Measurements from ENCODE around the gene KISS1. TPM values are rescaled to one million over a fixed set of nuclear protein-coding genes. Genes with fewer than 3 reads are reported as not detected.
A peak's percentile ranks its signal among the peaks of the same experiment; 100 is the strongest.

The KISS1 gene
- total and polyA plus RNA-seq, 2 donors (not counting 1 experiment from before 2014, with no cell fraction given), result 0.17 to 0.52 TPM

- Histone ChIP-seq H3K36me3 (ENCODE audit: control insufficient read depth, insufficient read depth, low read length) (no peaks in the 10 kb centered on the region), H3K9ac (ENCODE audit: insufficient read depth, low read length) (no peak overlapping the region), H3K4me1 (ENCODE audit: control insufficient read depth, extremely low read depth, insufficient read depth, low read length) (peaks cover 3% of the 10 kb centered on the region), H3K79me2 (ENCODE audit: control insufficient read depth, insufficient read depth, low read length) (no peaks in the 10 kb centered on the region), H3K4me3 (replicated peaks in 1 of 4; ENCODE audit: control extremely low read depth in 1 of 4, insufficient read depth in 1 of 4, low read depth in 3 of 4, low read length in 4 of 4) (no peak overlapping the region), H3K9me3 (ENCODE audit: control insufficient read depth, insufficient read depth, low read depth, low read length) (no peaks in the 10 kb centered on the region), H3K4me2 (ENCODE audit: extremely low read depth, insufficient read depth, low read length) (no peak overlapping the region), H4K20me1 (ENCODE audit: control insufficient read depth, extremely low read depth, insufficient read depth, low read length) (no peaks in the 10 kb centered on the region), H2AFZ (ENCODE audit: low read length) (no peak overlapping the region), H3K27me3 (ENCODE audit: control insufficient read depth, insufficient read depth, low read length) (no peaks in the 10 kb centered on the region), H3K27ac (ENCODE audit: insufficient read depth, low read length) (no peak overlapping the region)
- DNase-seq (ENCODE audit: low read depth in 2 of 2), result no peak
- no peak for TF ChIP-seq EZH2 (IDR thresholded peaks at IDR 0.05; ENCODE audit: low read length, missing control alignments)
- TF ChIP-seq CTCF (conservative IDR thresholded peaks at IDR 0.05 in 1 of 2, IDR thresholded peaks at IDR 0.05 in 1 of 2; ENCODE audit: low read depth in 1 of 2, low read length in 2 of 2), result no peak
These were observed 21.3 kb downstream of the KISS1 start for GRCh38 chr1:204174958-204175357.

GRCh38 chr1:204172404-204173029 is 23.8 kb downstream of the KISS1 start:
- no peak overlapping the region for H3K27ac ChIP-seq (ENCODE audit: insufficient read depth, low read length)
- no peak overlapping the region for H3K9ac ChIP-seq (ENCODE audit: insufficient read depth, low read length)
- H3K79me2 ChIP-seq (ENCODE audit: control insufficient read depth, insufficient read depth, low read length), result no peaks in the 10 kb centered on the region
- no peaks in the 10 kb centered on the region for H3K9me3 ChIP-seq (ENCODE audit: control insufficient read depth, insufficient read depth, low read depth, low read length)
- H3K4me3 ChIP-seq (replicated peaks in 1 of 4; ENCODE audit: control extremely low read depth in 1 of 4, insufficient read depth in 1 of 4, low read depth in 3 of 4, low read length in 4 of 4), result no peak overlapping the region
- H3K4me2 ChIP-seq (ENCODE audit: extremely low read depth, insufficient read depth, low read length), result no peak overlapping the region
- H3K4me1 ChIP-seq (ENCODE audit: control insufficient read depth, extremely low read depth, insufficient read depth, low read length), result peaks cover 3% of the 10 kb centered on the region
- no peak for DNase-seq (ENCODE audit: low read depth in 2 of 2)
- H4K20me1 ChIP-seq (ENCODE audit: control insufficient read depth, extremely low read depth, insufficient read depth, low read length), result no peaks in the 10 kb centered on the region
- H3K36me3 ChIP-seq (ENCODE audit: control insufficient read depth, insufficient read depth, low read length), result no peaks in the 10 kb centered on the region
- TF ChIP-seq EZH2 (IDR thresholded peaks at IDR 0.05; ENCODE audit: low read length, missing control alignments), result no peak
- TF ChIP-seq CTCF (conservative IDR thresholded peaks at IDR 0.05 in 1 of 2, IDR thresholded peaks at IDR 0.05 in 1 of 2; ENCODE audit: low read depth in 1 of 2, low read length in 2 of 2), result no peak
- no peaks in the 10 kb centered on the region for H3K27me3 ChIP-seq (ENCODE audit: control insufficient read depth, insufficient read depth, low read length)
- H2AFZ ChIP-seq (ENCODE audit: low read length), result no peak overlapping the region

GRCh38 chr1:204171751-204172178 is 24.5 kb downstream of the KISS1 start:
- no peaks in the 10 kb centered on the region for H4K20me1 ChIP-seq (ENCODE audit: control insufficient read depth, extremely low read depth, insufficient read depth, low read length)
- H3K9ac ChIP-seq (ENCODE audit: insufficient read depth, low read length), result no peak overlapping the region
- no peaks in the 10 kb centered on the region for H3K9me3 ChIP-seq (ENCODE audit: control insufficient read depth, insufficient read depth, low read depth, low read length)
- no peak overlapping the region for H3K4me3 ChIP-seq (replicated peaks in 1 of 4; ENCODE audit: control extremely low read depth in 1 of 4, insufficient read depth in 1 of 4, low read depth in 3 of 4, low read length in 4 of 4)
- TF ChIP-seq EZH2 (IDR thresholded peaks at IDR 0.05; ENCODE audit: low read length, missing control alignments), result no peak
- no peak for TF ChIP-seq CTCF (conservative IDR thresholded peaks at IDR 0.05 in 1 of 2, IDR thresholded peaks at IDR 0.05 in 1 of 2; ENCODE audit: low read depth in 1 of 2, low read length in 2 of 2)
- no peak overlapping the region for H2AFZ ChIP-seq (ENCODE audit: low read length)
- H3K36me3 ChIP-seq (ENCODE audit: control insufficient read depth, insufficient read depth, low read length), result no peaks in the 10 kb centered on the region
- H3K27ac ChIP-seq (ENCODE audit: insufficient read depth, low read length), result no peak overlapping the region
- H3K4me1 ChIP-seq (ENCODE audit: control insufficient read depth, extremely low read depth, insufficient read depth, low read length), result peaks cover 3% of the 10 kb centered on the region
- H3K27me3 ChIP-seq (ENCODE audit: control insufficient read depth, insufficient read depth, low read length), result no peaks in the 10 kb centered on the region
- no peak overlapping the region for H3K4me2 ChIP-seq (ENCODE audit: extremely low read depth, insufficient read depth, low read length)
- H3K79me2 ChIP-seq (ENCODE audit: control insufficient read depth, insufficient read depth, low read length), result no peaks in the 10 kb centered on the region
- peak in 1 of 2 donors; percentile 79 for DNase-seq (ENCODE audit: low read depth in 2 of 2)
